ENCODE measurements around the gene TMEM50A. TPM values are rescaled to one million over a fixed set of nuclear protein-coding genes. Genes with fewer than 3 reads are reported as not detected.
"Not testable (repeated sequence)": the region's sequence is repeated elsewhere in the genome, so short reads cannot be mapped to it uniquely, and the experiment has no call there.

TMEM50A gene
- total RNA-seq, 1 experiment from 2014 or later, result 95.9 TPM

DNA sequence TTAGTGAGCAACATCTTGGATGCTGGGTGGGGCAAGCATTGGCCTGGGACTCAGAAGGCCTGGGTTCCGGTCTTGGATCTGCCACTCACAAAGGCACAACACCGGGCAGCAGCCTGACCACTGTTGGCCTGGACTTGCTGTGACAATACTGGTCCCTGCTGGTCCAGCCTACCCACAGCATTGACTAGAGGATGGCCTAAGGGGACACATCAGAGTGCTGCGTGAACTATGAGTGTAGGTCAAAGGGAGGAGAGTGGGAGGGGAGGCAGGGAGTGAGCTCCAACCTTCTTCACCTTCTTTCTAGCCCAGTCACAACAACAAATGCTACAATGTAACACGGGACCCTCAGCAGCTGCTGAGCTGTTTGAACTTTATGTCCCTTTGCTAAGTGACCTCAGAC is 31.1 kb downstream of the TMEM50A start:
- H3K27me3 Mint-ChIP-seq (ENCODE audit: low read depth), result peaks cover 6% of the 10 kb centered on the region
- no peak overlapping the region for H3K23ac ChIP-seq (ENCODE audit: insufficient read length, low read depth, low read length)
- H3K23me2 ChIP-seq (ENCODE audit: insufficient read length, low read depth, low read length, poor library complexity, severe bottlenecking), result no peaks in the 10 kb centered on the region
- H2BK120ac ChIP-seq (ENCODE audit: low read depth, low read length, poor library complexity, severe bottlenecking), result no peak overlapping the region
- no peak overlapping the region for H2BK15ac ChIP-seq (ENCODE audit: low read depth, low read length)
- no peak overlapping the region for H2AK5ac ChIP-seq (ENCODE audit: insufficient read length, low read length)
- H3K4me2 ChIP-seq (ENCODE audit: insufficient read depth, insufficient read length, low read length), result no peak overlapping the region
- H3T11ph ChIP-seq (ENCODE audit: low read length), result no peak overlapping the region
- no peaks in the 10 kb centered on the region for H3K79me1 ChIP-seq (ENCODE audit: insufficient read depth, low read depth, low read length, poor library complexity, severe bottlenecking)
- no peak overlapping the region for H3K18ac ChIP-seq (ENCODE audit: insufficient read length, low read depth, low read length)
- TF ChIP-seq CTCF (conservative IDR thresholded peaks at IDR 0.05), result no peak
- no peak for DNase-seq
- H2AFZ ChIP-seq (ENCODE audit: low read length), result no peak overlapping the region
- no peak overlapping the region for H2BK5ac ChIP-seq (ENCODE audit: insufficient read length, low read length)
- H3K4me1 ChIP-seq (ENCODE audit: insufficient read depth, low read length), result no peaks in the 10 kb centered on the region; the same call in 1 of the 2 replicates
- H3K27ac Mint-ChIP-seq, result no peak overlapping the region
- H3K4ac ChIP-seq (ENCODE audit: low read depth, low read length), result no peak overlapping the region
- no peaks in the 10 kb centered on the region for H3K27me3 ChIP-seq (ENCODE audit: insufficient read depth, low read length)
- H3K9me3 Mint-ChIP-seq, result no peaks in the 10 kb centered on the region
- H3K14ac ChIP-seq (ENCODE audit: insufficient read depth, low read length), result no peak overlapping the region; the same call in 1 of the 2 replicates
- no peaks in the 10 kb centered on the region for H4K20me1 ChIP-seq (ENCODE audit: control insufficient read depth, insufficient read depth, insufficient read length)
- no peak overlapping the region for H2BK12ac ChIP-seq (ENCODE audit: insufficient read length, low read depth, low read length)
- no peaks in the 10 kb centered on the region for H3K9me3 ChIP-seq (ENCODE audit: control insufficient read depth, low read depth, low read length)
- no peak overlapping the region for H3K27ac ChIP-seq (ENCODE audit: insufficient read length, low read depth, low read length)
- H4K91ac ChIP-seq (ENCODE audit: insufficient read length, low read depth, low read length), result no peak overlapping the region
- no CpG with 5 or more reads among the region's 4 CpGs for WGBS (ENCODE audit: extremely low coverage, insufficient read length, low lambda C conversion rate)
- no peak overlapping the region for H2BK20ac ChIP-seq (ENCODE audit: low read depth, low read length, poor library complexity, severe bottlenecking)
- H3K4me3 Mint-ChIP-seq, result no peak overlapping the region
- no peak overlapping the region for H3K56ac ChIP-seq (ENCODE audit: insufficient read length, low read depth, low read length)
- peaks cover 12 to 18% of the 10 kb centered on the region in 2 experiments for H3K4me1 Mint-ChIP-seq
- H4K8ac ChIP-seq (replicated peaks; ENCODE audit: insufficient read length, low read depth, low read length), result no peak overlapping the region
- H3K36me3 Mint-ChIP-seq (ENCODE audit: insufficient read depth in 1 of 3, low read depth in 3 of 3), result no peaks in the 10 kb centered on the region; a peak in 1 of 7 replicates
- no peak overlapping the region for H4K5ac ChIP-seq (ENCODE audit: insufficient read length, low read depth, low read length)
- H3K79me2 ChIP-seq (ENCODE audit: insufficient read depth, low read length), result no peaks in the 10 kb centered on the region
- H3K9ac ChIP-seq (ENCODE audit: extremely low read depth, insufficient read length, low read length), result no peak overlapping the region

DNA sequence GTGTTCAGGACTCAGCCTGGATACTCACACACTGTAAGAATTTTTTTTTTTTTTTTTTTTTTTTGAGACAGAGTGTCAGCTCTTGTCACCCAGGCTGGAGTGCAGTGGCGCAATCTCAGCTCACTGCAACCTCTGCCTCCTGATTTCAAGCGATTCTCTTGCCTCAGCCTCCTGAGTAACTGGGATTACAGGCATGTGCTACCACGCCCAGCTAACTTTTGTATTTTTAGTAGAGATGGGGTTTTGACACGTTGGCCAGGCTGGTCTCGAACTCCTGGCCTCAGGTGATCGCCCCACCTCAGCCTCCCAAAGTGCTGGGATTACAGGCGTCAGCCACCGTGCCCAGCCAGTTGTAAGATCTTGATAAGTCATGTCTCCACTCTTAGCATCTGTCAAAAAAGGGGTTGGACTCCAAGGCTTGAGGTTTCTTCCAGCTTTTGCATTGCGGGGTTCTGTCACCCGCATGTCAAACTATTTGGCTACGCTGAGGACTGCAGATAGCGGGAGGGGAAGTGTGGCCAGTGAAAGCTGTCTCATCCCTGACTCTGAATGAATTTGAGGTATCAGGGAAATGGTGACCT is 31.6 kb downstream of the TMEM50A start:
- H3K27me3 ChIP-seq (ENCODE audit: insufficient read depth, low read length); DNase-seq; H3K18ac ChIP-seq (ENCODE audit: insufficient read length, low read depth, low read length); H4K8ac ChIP-seq (replicated peaks; ENCODE audit: insufficient read length, low read depth, low read length); H2BK120ac ChIP-seq (ENCODE audit: low read depth, low read length, poor library complexity, severe bottlenecking); H3K23me2 ChIP-seq (ENCODE audit: insufficient read length, low read depth, low read length, poor library complexity, severe bottlenecking); H4K5ac ChIP-seq (ENCODE audit: insufficient read length, low read depth, low read length); H2BK20ac ChIP-seq (ENCODE audit: low read depth, low read length, poor library complexity, severe bottlenecking); H2BK12ac ChIP-seq (ENCODE audit: insufficient read length, low read depth, low read length); H3K4me1 ChIP-seq (ENCODE audit: insufficient read depth, low read length); H2BK5ac ChIP-seq (ENCODE audit: insufficient read length, low read length); H2BK15ac ChIP-seq (ENCODE audit: low read depth, low read length); H3K79me1 ChIP-seq (ENCODE audit: insufficient read depth, low read depth, low read length, poor library complexity, severe bottlenecking); H3K23ac ChIP-seq (ENCODE audit: insufficient read length, low read depth, low read length); H3K79me2 ChIP-seq (ENCODE audit: insufficient read depth, low read length); H3K36me3 Mint-ChIP-seq (ENCODE audit: insufficient read depth in 1 of 3, low read depth in 3 of 3); H3K27ac ChIP-seq (ENCODE audit: insufficient read length, low read depth, low read length); H3K56ac ChIP-seq (ENCODE audit: insufficient read length, low read depth, low read length); H3K27me3 Mint-ChIP-seq (ENCODE audit: low read depth); H3K9ac ChIP-seq (ENCODE audit: extremely low read depth, insufficient read length, low read length); H3K9me3 ChIP-seq (ENCODE audit: control insufficient read depth, low read depth, low read length); H4K91ac ChIP-seq (ENCODE audit: insufficient read length, low read depth, low read length); H2AFZ ChIP-seq (ENCODE audit: low read length); H3K4me3 Mint-ChIP-seq; H3K14ac ChIP-seq (ENCODE audit: insufficient read depth, low read length); H2AK5ac ChIP-seq (ENCODE audit: insufficient read length, low read length); H3K4ac ChIP-seq (ENCODE audit: low read depth, low read length); H3K4me2 ChIP-seq (ENCODE audit: insufficient read depth, insufficient read length, low read length); H4K20me1 ChIP-seq (ENCODE audit: control insufficient read depth, insufficient read depth, insufficient read length); H3K27ac Mint-ChIP-seq; H3T11ph ChIP-seq (ENCODE audit: low read length); H3K9me3 Mint-ChIP-seq: not testable (repeated sequence)
- peaks cover 12 to 18% of the 10 kb centered on the region in 2 experiments for H3K4me1 Mint-ChIP-seq
- WGBS (ENCODE audit: extremely low coverage, insufficient read length, low lambda C conversion rate), result no CpG with 5 or more reads among the region's 12 CpGs
